Endodermal cell (in vitro differentiated cells): ENCODE measurements around the gene ARVCF. TPM values are rescaled to one million over a fixed set of nuclear protein-coding genes. Genes with fewer than 3 reads are reported as not detected.

Source experiments
- DNase-seq: peaks from one replicate; pipeline ENCODE4 v3.0.0-alpha.2; 2017
- H3K27ac ChIP-seq: 2 replicates; pipeline ENCODE4 v1.5.1; 2013; ENCODE audit warnings: mild to moderate bottlenecking, low read depth, low read length, moderate library complexity
- H3K27me3 ChIP-seq: 2 replicates; pipeline ENCODE4 v1.6.1; 2013; ENCODE audit warnings: mild to moderate bottlenecking, low read length, moderate library complexity; ENCODE audit not compliant: insufficient read depth, control insufficient read depth, poor library complexity, severe bottlenecking
- H3K36me3 ChIP-seq: 2 replicates; pipeline ENCODE4 v1.7.0; 2013; ENCODE audit warnings: mild to moderate bottlenecking, low read length, moderate library complexity; ENCODE audit not compliant: control insufficient read depth, insufficient read depth
- H3K4me1 ChIP-seq: one replicate; pipeline ENCODE4 v1.7.0; 2013; ENCODE audit warnings: low read length; ENCODE audit not compliant: control insufficient read depth, insufficient read depth
- H3K4me3 ChIP-seq: 2 replicates; pipeline ENCODE4 v1.5.1; 2013; ENCODE audit warnings: mild to moderate bottlenecking, low read length, moderate library complexity
- H3K9ac ChIP-seq: 2 replicates; pipeline ENCODE4 v1.6.1; 2013; ENCODE audit warnings: mild to moderate bottlenecking, low read length, moderate library complexity; ENCODE audit not compliant: poor library complexity, severe bottlenecking; ENCODE audit errors: extremely low read depth
- H3K9me3 ChIP-seq: 2 replicates; pipeline ENCODE4 v1.6.1; 2013; ENCODE audit warnings: mild to moderate bottlenecking, low read length, moderate library complexity; ENCODE audit not compliant: control insufficient read depth
- H3K27ac Mint-ChIP-seq: 2 replicates; pipeline ENCODE4 v1.8.0; 2020; ENCODE audit warnings: mixed read lengths
- H3K27me3 Mint-ChIP-seq: 2 replicates; pipeline ENCODE4 v1.8.0; 2021; ENCODE audit warnings: mild to moderate bottlenecking, mixed read lengths; ENCODE audit not compliant: insufficient read depth
- H3K36me3 Mint-ChIP-seq: 2 replicates; pipeline ENCODE4 v1.8.0; 2020; ENCODE audit warnings: low read depth, mixed read lengths
- H3K4me1 Mint-ChIP-seq: 2 replicates; pipeline ENCODE4 v1.8.0; 2020; ENCODE audit warnings: mixed read lengths
- H3K4me3 Mint-ChIP-seq: 2 replicates; pipeline ENCODE4 v1.8.0; 2020; ENCODE audit warnings: mild to moderate bottlenecking, moderate library complexity, mixed read lengths
- H3K9me3 Mint-ChIP-seq: 2 replicates; pipeline ENCODE4 v1.8.0; 2020; ENCODE audit warnings: mild to moderate bottlenecking, mixed read lengths
- CTCF ChIP-seq: fragments of 200-600 bp; sonication (generic); conservative IDR thresholded peaks from 2 replicates; pipeline ENCODE4 v1.5.0; 2021; ENCODE audit warnings: antibody characterized with exemption, mild to moderate bottlenecking
- WGBS, 2 experiments: methylation state at CpG; one replicate each; pipeline versions ENCODE4 v1.1.5 to v1.1.7; 2013; ENCODE audit warnings: missing lambda C conversion rate in 2 of 2, mixed read lengths in 1 of 2; ENCODE audit not compliant: insufficient coverage in 1 of 2, insufficient read length in 1 of 2; 5-methylcytosine and 5-hydroxymethylcytosine counted together
- total RNA-seq, 2 donors: library from RNA; stranded (reverse); fragmentation: NEBNext Ultra II Directional in 1 of 2; extraction: Animal tissue kit (Norgen Biotek cat#: 25700) in 1 of 2; gene quantifications; 2 replicates in 1 of 2; 3 replicates in 1 of 2; pipeline ENCODE4 v1.2.1, GENCODE V29; 2021

Gene ARVCF
- total RNA-seq, 2 donors from 2014 or later: 48.3 to 61.3 TPM

GRCh38 chr22:20056696-20057386 lies 40.2 kb upstream of the ARVCF start:
- Mint-ChIP-seq H3K4me3 (no peak overlapping the region), H3K36me3 (peaks cover 15% of the 10 kb centered on the region), H3K27me3 (no peaks in the 10 kb centered on the region), H3K4me1 (no peaks in the 10 kb centered on the region), H3K9me3 (no peaks in the 10 kb centered on the region), H3K27ac (no peak overlapping the region)
- 91 to 96% methylated on average over 15 to 16 of the region's 16 CpGs for WGBS, 2 experiments
- no peak overlapping the region for H3K27ac ChIP-seq
- DNase-seq: no peak
- H3K9me3 ChIP-seq: no peaks in the 10 kb centered on the region
- H3K27me3 ChIP-seq: no peaks in the 10 kb centered on the region
- TF ChIP-seq CTCF: no peak
- no peak overlapping the region for H3K9ac ChIP-seq
- no peaks in the 10 kb centered on the region for H3K4me1 ChIP-seq
- peaks cover 3% of the 10 kb centered on the region for H3K36me3 ChIP-seq
- no peak overlapping the region for H3K4me3 ChIP-seq

DNA sequence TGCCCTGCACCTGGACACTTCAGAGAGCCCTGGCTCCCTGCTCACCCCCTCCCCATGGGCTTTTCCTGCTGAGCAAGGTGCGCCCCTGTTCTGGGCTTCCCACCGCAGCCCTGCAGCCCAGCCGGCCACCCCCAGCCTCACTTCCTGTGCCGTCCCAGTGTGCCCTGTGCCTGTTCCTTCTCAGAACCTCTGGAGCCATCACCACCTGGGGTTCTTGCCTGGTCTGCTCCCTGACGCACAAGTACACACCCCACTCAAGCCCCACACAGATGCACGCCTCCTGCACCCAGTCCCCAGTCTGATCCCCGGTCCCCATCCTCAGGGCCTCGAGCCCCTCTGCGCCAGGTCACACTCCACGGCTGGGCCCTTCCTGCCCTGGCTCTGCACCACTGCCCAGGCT lies 39.5 kb upstream of the ARVCF start:
- Mint-ChIP-seq H3K27me3 (no peaks in the 10 kb centered on the region), H3K9me3 (no peaks in the 10 kb centered on the region), H3K4me1 (no peaks in the 10 kb centered on the region), H3K36me3 (peaks cover 15% of the 10 kb centered on the region), H3K4me3 (no peak overlapping the region), H3K27ac (no peak overlapping the region)
- Histone ChIP-seq H3K27ac (no peak overlapping the region), H3K27me3 (no peaks in the 10 kb centered on the region), H3K4me1 (no peaks in the 10 kb centered on the region), H3K9ac (no peak overlapping the region), H3K9me3 (no peaks in the 10 kb centered on the region), H3K36me3 (peaks cover 3% of the 10 kb centered on the region), H3K4me3 (no peak overlapping the region)
- DNase-seq: no peak
- TF ChIP-seq CTCF: no peak
- 93 to 100% methylated on average over 2 to 10 of the region's 10 CpGs for WGBS, 2 experiments

GRCh38 chr22:20055654-20056053 lies 39.0 kb upstream of the ARVCF start:
- Mint-ChIP-seq H3K27me3 (no peaks in the 10 kb centered on the region), H3K4me1 (no peaks in the 10 kb centered on the region), H3K9me3 (no peaks in the 10 kb centered on the region), H3K4me3 (no peak overlapping the region), H3K36me3 (peaks cover 16% of the 10 kb centered on the region), H3K27ac (no peak overlapping the region)
- Histone ChIP-seq H3K4me1 (no peaks in the 10 kb centered on the region), H3K27ac (no peak overlapping the region), H3K4me3 (no peak overlapping the region), H3K9ac (no peak overlapping the region), H3K27me3 (no peaks in the 10 kb centered on the region), H3K36me3 (peaks cover 3% of the 10 kb centered on the region), H3K9me3 (no peaks in the 10 kb centered on the region)
- no peak for DNase-seq
- TF ChIP-seq CTCF: no peak
- 92 to 93% methylated on average over 10 to 15 of the region's 15 CpGs for WGBS, 2 experiments
